22Rv1 (cell line): ENCODE measurements around the gene AFG1L.
"Not testable (repeated sequence)": the region's sequence is repeated elsewhere in the genome, so short reads cannot be mapped to it uniquely, and the experiment has no call there.

Experiments used
- H3K27ac ChIP-seq: fragments of 450-650 bp; 2 replicates; pipeline ENCODE4 v1.5.1; 2017
- ZFX ChIP-seq: fragments of 450-650 bp; IDR thresholded peaks from 2 replicates; pipeline ENCODE4 v1.6.1; 2017; ENCODE audit warnings: antibody characterized with exemption, borderline replicate concordance
- TF ChIP-seq, protein P1 (sequence below): fragments of 450-650 bp; IDR thresholded peaks from 2 replicates; pipeline ENCODE4 v1.5.1; 2017; ENCODE audit warnings: mild to moderate bottlenecking

AFG1L gene

DNA sequence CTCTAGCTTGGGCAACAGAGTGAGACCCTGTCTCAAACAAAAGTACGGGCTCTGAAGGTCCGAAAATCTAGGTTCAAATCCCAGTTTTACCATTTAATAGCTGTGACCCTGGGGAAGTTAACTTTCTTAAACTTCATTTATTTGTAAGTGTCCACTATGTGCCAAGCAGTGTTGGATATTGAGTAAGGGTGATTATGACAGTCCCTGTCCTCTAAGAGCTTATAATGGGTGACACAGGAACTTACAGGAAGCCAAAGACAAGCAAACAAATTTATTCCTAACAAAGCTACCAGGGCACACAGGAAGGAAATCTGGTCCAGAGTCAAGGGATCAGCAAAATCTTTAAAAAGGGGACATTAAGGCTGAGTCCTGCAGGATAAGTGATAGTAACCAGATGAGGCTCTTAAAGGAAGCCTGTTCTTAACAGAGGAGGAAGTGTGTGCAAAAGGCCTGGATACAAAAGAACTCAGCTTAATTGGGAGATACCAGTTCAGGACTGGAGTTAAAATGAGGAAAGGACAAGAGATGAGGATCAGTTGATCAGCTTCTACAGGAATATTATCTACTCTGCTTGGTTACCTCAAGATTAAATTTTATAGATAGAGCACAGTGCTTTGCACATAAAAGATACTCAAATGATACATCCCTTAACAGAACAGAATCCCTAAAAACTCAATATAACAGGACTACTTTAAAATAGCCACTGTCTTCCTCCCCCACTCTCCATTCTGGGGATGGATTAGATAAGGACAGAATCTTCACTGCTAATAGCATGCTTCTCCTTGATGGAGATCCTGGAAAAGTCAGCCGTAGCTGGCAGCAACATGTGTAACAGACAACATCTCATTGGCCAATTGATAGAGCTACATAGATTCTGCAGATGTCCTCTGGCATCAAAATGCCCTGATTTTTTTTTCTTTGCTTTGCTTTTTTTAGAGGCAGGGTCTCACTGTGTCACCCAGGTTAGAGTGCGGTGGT is 40.1 kb upstream of the AFG1L start:
- H3K27ac ChIP-seq, result no peak overlapping the region
- TF ChIP-seq, protein P1, sequence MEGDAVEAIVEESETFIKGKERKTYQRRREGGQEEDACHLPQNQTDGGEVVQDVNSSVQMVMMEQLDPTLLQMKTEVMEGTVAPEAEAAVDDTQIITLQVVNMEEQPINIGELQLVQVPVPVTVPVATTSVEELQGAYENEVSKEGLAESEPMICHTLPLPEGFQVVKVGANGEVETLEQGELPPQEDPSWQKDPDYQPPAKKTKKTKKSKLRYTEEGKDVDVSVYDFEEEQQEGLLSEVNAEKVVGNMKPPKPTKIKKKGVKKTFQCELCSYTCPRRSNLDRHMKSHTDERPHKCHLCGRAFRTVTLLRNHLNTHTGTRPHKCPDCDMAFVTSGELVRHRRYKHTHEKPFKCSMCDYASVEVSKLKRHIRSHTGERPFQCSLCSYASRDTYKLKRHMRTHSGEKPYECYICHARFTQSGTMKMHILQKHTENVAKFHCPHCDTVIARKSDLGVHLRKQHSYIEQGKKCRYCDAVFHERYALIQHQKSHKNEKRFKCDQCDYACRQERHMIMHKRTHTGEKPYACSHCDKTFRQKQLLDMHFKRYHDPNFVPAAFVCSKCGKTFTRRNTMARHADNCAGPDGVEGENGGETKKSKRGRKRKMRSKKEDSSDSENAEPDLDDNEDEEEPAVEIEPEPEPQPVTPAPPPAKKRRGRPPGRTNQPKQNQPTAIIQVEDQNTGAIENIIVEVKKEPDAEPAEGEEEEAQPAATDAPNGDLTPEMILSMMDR, result no peak
- TF ChIP-seq ZFX, result no peak

DNA sequence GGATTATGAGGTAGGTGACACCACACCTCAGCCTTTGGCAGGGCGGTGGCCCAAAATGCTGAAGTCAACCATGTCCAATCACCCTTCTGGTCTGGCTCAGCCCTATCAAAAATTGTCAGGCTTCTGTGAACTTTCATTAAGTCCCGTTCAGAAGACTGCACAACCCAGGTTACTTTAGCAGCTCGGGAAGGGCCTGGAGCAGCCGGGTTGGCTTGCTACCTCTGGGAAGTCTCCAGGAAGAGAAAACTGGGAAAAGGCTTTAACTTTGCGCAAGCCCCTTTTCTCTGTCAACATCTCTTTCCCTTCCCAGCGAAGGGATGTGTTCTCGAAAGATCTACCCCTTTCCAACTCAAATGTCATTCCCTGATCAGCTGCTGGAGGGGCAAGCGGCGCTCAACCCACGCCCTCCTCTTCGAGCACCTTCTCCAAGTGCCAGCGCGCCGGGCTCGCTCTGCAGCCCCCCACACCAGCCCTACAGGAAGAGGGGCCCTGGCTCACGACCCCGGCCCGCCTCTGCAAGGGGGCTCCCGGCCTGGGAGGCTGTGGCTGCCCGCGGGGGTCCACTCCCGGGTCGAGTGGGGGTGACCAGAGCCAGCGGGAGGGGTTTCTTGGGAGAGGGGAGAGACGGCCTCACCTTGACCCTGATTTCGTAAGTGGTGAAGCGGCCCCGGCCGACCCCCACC is 34.6 kb upstream of the AFG1L start:
- no peak for TF ChIP-seq ZFX
- TF ChIP-seq, protein P1, result no peak
- H3K27ac ChIP-seq, result peak overlapping the region; percentile 87

GRCh38 chr6:108260809-108261569 is 33.9 kb upstream of the AFG1L start, which contains the start of gene SNX3:
SNX3 (minus strand) TSS chr6:108261040; CDS start chr6:108260921, 119 bp downstream.
- TF ChIP-seq, protein P1, result peak; percentile 24; the same call in 1 of the 2 replicates
- TF ChIP-seq ZFX, result no peak
- peak within 1 kb of the TSS; percentile 87 for H3K27ac ChIP-seq

GRCh38 chr6:108263371-108263770 is 31.5 kb upstream of the AFG1L start:
- TF ChIP-seq, protein P1, result no peak
- TF ChIP-seq ZFX, result no peak
- no peak overlapping the region for H3K27ac ChIP-seq

- H3K27ac ChIP-seq, result no peak overlapping the region
- TF ChIP-seq ZFX, result no peak
- TF ChIP-seq, protein P1, result no peak
Measured at GRCh38 chr6:108268845-108269244, 26.0 kb upstream of the AFG1L start.

DNA sequence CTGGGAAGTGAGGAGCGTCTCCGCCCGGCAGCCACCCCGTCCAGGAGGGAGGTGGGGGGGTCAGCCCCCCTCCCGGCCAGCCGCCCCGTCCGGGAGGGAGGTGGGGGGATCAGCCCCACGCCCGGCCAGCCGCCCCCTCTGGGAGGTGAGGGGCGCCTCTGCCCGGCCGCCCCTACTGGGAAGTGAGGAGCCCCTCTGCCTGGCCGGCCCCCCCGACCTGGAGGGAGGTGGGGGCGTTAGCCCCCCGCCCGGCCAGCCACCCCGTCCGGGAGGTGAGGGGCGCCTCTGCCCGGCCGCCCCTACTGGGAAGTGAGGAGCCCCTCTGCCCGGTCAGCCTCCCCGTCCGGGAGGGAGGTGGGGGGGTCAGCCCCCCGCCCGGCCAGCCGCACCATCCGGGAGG is 24.9 kb upstream of the AFG1L start:
- H3K27ac ChIP-seq, result not testable (repeated sequence)

DNA sequence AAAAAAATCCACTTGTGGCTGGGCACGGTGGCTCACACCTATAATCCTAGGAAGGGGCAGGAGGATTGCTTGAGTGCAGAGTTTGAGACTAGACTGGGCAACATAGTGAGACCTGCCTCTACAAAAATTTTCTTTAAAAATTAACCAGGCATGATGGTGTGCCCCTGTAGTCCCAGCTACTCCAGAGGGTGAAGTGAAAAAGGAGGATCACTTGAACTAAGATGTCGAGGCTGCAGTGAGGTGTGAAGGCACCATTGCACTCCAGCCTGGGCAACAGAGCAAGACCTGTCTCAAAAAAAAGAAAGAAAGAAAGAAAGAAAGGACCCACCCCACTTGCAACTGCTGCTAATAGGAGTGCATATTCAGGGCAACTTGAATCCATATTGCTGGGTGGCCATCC is 20.3 kb upstream of the AFG1L start:
- no peak for TF ChIP-seq ZFX
- TF ChIP-seq, protein P1, result no peak
- no peak overlapping the region for H3K27ac ChIP-seq
